C4-2B (cell line): ENCODE results near the gene GSX1.

ENCODE experiments used
- H3K27ac ChIP-seq: fragments of 450-650 bp; 2 replicates; pipeline ENCODE4 v1.5.1; 2017
- CTCF ChIP-seq: fragments of 450-650 bp; conservative IDR thresholded peaks from 2 replicates; pipeline ENCODE4 v1.5.1; 2017; ENCODE audit warnings: mild to moderate bottlenecking
- ZFX ChIP-seq: fragments of 450-650 bp; IDR thresholded peaks from 2 replicates; pipeline ENCODE4 v1.6.1; 2017

GSX1 gene

GRCh38 chr13:27834095-27834494 lies 41.8 kb downstream of the GSX1 start:
- TF ChIP-seq CTCF (no peak), ZFX (no peak)
- no peak overlapping the region for H3K27ac ChIP-seq

- TF ChIP-seq CTCF (no peak), ZFX (no peak)
- H3K27ac ChIP-seq = no peak overlapping the region
Measured at GRCh38 chr13:27835799-27836198, 43.5 kb downstream of the GSX1 start.

- TF ChIP-seq CTCF (peak; percentile 17), ZFX (no peak)
- no peak overlapping the region for H3K27ac ChIP-seq
Measured at GRCh38 chr13:27839809-27840467, 47.7 kb downstream of the GSX1 start.

- no peak for TF ChIP-seq CTCF
- TF ChIP-seq ZFX = no peak
- H3K27ac ChIP-seq = no peak overlapping the region
Measured at GRCh38 chr13:27842571-27842970, 50.3 kb downstream of the GSX1 start.
